Brain microvascular endothelial cell (primary cell): ENCODE results near the gene UVSSA.

Source experiments
- DNase-seq: peaks from one replicate; pipeline ENCODE4 v3.0.0-alpha.2; 2020
- H3K27ac ChIP-seq: fragments of 250-450 bp; sonication (Bioruptor Pico); 2 replicates; pipeline ENCODE4 v1.5.1; 2020; ENCODE audit warnings: mild to moderate bottlenecking, moderate library complexity
- H3K27me3 ChIP-seq: fragments of 250-450 bp; sonication (Bioruptor Pico); replicated peaks from 2 replicates; pipeline ENCODE4 v1.5.1; 2020; ENCODE audit warnings: mild to moderate bottlenecking
- H3K36me3 ChIP-seq: fragments of 250-450 bp; sonication (Bioruptor Pico); replicated peaks from 2 replicates; pipeline ENCODE4 v1.5.1; 2020; ENCODE audit warnings: mild to moderate bottlenecking
- H3K4me3 ChIP-seq: 2 replicates; pipeline ENCODE4 v1.5.1; 2011; ENCODE audit warnings: low read depth, mild to moderate bottlenecking, control low read depth, low read length, moderate library complexity
- in situ Hi-C: cut with HindIII; loops from 2 replicates; pipeline ENCODE4 v1.10.0; 2017; ENCODE audit warnings: low sequenced_read_pairs, low pct_ligation_motif_present
- TF ChIP-seq, protein P1 (sequence below): IDR thresholded peaks from 2 replicates; pipeline ENCODE4 v1.5.1; 2011; ENCODE audit warnings: low read depth, mild to moderate bottlenecking, moderate library complexity, low read length, control low read depth, inconsistent platforms; ENCODE audit errors: missing control alignments

UVSSA gene

DNA sequence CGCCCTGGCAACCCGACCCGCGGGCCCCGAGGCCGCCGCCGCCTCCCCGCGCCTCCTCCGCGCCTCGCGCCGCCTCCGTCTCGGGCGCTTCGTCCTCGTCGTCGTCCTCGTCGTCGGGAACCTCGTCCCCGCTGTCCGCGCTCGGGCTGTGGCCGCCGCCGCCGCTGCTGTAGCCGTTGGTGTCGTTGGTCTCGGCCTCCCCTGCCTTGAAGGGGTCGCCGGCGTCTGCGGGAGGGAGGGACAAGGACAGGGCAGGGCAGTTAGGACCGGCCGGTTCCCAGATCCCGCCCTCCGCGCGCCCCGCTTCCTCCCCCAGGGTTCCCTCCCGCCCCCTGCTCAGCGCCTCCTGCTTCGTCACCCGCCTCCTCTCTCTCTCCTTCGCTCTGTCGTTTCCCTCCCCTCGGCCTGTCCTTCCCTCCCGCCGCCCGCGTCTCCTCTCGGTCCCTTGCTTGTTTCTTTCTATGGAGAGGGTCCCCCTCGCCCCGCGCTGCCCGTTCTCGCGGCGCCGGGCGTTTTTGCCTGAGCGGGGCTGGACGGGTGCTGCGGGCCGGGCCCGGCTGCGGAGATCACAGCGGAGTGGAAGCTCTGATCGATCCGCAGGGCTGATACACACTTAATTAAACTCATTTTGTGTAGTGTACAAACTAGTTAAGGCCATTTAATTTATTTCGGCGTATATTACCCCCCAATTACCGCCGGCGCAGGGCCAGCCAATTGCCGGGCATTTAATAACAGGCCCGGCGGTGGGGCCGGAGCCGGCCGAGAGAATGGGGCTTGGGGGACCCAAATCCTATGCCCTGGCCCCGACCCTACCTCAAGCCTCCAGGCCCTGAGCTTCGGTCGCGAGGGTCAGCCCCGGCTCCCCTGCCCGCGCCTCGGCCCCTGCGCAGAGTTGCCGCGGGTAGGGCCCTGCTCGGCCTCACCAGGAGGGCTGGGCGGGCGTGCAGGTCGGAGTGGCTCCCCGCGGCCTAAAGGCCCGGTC lies 56.9 kb downstream of the UVSSA start:
- no peaks in the 10 kb centered on the region for H3K36me3 ChIP-seq
- TF ChIP-seq, protein P1, sequence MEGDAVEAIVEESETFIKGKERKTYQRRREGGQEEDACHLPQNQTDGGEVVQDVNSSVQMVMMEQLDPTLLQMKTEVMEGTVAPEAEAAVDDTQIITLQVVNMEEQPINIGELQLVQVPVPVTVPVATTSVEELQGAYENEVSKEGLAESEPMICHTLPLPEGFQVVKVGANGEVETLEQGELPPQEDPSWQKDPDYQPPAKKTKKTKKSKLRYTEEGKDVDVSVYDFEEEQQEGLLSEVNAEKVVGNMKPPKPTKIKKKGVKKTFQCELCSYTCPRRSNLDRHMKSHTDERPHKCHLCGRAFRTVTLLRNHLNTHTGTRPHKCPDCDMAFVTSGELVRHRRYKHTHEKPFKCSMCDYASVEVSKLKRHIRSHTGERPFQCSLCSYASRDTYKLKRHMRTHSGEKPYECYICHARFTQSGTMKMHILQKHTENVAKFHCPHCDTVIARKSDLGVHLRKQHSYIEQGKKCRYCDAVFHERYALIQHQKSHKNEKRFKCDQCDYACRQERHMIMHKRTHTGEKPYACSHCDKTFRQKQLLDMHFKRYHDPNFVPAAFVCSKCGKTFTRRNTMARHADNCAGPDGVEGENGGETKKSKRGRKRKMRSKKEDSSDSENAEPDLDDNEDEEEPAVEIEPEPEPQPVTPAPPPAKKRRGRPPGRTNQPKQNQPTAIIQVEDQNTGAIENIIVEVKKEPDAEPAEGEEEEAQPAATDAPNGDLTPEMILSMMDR, result no peak
- no peak for DNase-seq
- H3K27ac ChIP-seq, result no peak overlapping the region
- in situ Hi-C loops, result no loop called here
- H3K4me3 ChIP-seq, result no peak overlapping the region
- H3K27me3 ChIP-seq, result peaks cover 80% of the 10 kb centered on the region

DNA sequence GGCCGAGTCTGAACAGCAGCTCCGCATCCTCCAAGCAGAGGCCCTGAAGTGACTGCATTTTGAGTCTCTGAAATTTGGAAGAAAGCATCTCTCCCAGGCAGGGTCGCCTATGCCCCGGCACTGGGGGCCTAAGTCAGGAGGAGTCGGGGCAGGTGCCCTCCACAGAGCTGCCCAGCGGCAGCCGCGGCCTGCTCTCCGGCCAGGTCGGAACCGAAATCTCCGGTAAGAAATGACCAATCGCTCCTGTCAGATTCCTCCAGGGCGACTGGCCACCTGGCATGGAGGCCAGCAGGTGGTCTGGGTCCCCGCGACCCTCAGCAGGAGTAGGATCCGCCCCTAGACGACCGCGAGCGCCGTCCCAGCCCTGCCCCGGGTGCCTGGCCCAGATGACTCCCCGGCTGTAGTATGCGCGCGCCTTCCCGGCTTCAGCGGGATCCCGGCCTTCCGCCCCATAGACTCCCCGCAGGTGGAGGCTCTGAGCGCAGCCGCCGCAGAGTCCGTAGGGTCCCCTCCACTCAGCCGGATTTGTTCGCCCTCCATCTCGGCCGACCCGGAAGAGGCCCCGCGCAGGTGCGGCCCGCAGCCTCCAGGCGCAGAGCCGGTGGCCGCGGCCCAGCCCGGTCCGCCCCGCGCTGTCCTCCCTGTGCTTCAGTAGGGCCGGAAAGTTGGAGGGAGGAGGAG lies 57.7 kb downstream of the UVSSA start:
- H3K27me3 ChIP-seq, result peaks cover 82% of the 10 kb centered on the region
- H3K27ac ChIP-seq, result no peak overlapping the region
- H3K4me3 ChIP-seq, result no peak overlapping the region
- no peaks in the 10 kb centered on the region for H3K36me3 ChIP-seq
- in situ Hi-C loops, result no loop called here
- TF ChIP-seq, protein P1, result no peak
- no peak for DNase-seq

DNA sequence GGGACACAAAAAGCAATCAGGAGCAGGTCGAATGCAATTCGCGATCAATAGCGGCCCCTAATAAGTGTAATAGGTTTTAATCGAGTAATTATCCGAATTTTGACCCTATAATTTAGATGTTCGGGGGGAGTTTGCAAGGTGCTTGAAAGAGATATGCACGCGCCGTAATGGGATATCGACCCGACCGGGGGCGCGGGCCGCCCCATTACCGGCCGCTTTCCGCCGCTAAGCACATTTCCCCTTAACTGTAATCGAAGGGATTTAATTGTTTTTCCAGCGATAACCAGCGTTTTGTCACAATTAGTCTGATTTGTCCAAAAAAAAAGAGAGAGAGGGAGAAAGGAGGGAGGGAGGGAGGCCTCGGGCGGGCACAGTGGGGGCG lies 58.2 kb downstream of the UVSSA start:
- no peak overlapping the region for H3K4me3 ChIP-seq
- H3K36me3 ChIP-seq, result no peaks in the 10 kb centered on the region
- H3K27me3 ChIP-seq, result peaks cover 82% of the 10 kb centered on the region
- TF ChIP-seq, protein P1, result no peak
- no peak overlapping the region for H3K27ac ChIP-seq
- in situ Hi-C loops, result no loop called here
- DNase-seq, result no peak

DNA sequence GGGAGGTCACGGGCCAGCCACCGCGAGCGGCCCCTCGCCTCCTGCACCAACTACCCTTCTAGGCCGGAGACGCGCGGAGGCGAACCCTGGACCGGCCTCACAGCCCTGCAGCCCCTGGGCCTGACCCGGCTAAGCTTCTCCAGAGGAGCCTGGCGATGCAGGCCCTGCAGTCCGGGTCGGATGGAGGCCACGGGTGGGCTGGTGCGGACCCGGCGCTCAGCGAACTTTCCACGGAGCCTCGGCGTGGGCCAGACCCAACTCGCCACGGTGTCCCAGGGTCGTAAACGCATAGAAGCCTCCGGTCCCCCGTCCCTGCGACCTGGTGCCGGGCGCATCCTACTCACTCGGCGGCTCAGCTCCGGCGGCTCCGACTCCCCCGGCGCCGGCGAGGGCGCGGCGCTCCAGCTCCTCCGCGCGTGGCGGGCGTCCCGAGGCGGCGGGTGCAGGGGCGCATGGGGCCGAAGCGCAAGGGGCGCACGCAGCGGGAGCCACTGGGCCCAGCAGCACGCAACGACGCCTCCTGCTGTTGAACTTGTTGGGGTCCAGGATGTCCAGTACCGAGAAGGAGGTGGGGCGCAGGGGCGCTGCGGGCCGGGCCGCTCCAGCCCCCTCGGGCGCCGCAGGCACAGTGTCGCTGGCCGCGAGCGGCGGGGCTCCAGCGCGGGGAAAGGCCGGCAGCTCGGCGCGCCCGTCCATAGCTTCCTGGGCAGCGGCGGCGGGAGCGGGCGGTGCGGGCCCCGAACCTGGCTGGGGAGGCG lies 58.8 kb downstream of the UVSSA start:
- H3K27ac ChIP-seq, result no peak overlapping the region
- no peak overlapping the region for H3K4me3 ChIP-seq
- DNase-seq, result no peak
- TF ChIP-seq, protein P1, result no peak
- in situ Hi-C loops, result no loop called here
- no peaks in the 10 kb centered on the region for H3K36me3 ChIP-seq
- H3K27me3 ChIP-seq, result peaks cover 77% of the 10 kb centered on the region

DNA sequence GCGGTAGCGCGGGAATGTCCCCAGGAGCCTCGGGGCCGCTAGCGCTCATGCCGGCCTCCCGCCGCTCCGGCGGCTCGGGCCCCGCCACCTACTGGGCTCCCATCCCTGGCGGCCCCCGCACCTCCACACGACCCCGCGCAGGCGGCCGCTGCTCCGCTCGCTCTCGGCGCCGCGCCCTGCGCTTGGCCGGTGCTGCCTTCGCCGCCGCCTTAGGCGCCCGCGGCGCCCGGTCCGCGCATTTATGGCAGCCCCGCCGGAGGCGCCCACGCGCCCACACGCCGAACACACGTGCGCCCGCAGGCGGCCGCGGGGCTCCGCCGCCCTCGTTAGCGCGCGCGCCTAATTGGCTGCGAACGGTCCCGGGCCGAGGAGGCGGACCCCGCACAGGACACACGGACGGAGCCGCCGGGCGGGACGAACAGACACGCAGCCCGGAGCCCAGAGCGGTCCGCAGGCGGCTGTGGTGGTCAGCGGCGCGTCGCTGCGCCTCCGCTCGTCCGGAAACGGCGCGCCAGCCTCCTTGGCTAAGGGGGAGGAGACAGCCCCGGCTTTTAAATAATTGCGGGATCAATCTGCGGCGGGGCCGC lies 59.5 kb downstream of the UVSSA start, which contains the start of gene NKX1-1:
NKX1-1 (minus strand) TSS at position 49 of the 587 bp plus-strand sequence; CDS start at position 49, 0 bp downstream.
- no peak within 1 kb of the TSS for H3K27ac ChIP-seq
- H3K4me3 ChIP-seq, result no peak within 1 kb of the TSS
- peaks cover 76% of the 10 kb centered on the region for H3K27me3 ChIP-seq
- H3K36me3 ChIP-seq, result no peaks in the 10 kb centered on the region
- TF ChIP-seq, protein P1, result no peak
- no peak for DNase-seq
- in situ Hi-C loops, result no loop called here
